Parathyroid adenoma (tissue), 2 donors: ENCODE measurements around the gene RECQL5.

ENCODE experiments used
- H2AFZ ChIP-seq: fragments of 300-600 bp; sonication (generic); one replicate; pipeline ENCODE4 v1.7.0; 2017; ENCODE audit warnings: antibody characterized with exemption, mild to moderate bottlenecking
- H3K27ac ChIP-seq: fragments of 300-600 bp; sonication (generic); one replicate; pipeline ENCODE4 v1.7.0; 2017
- H3K27me3 ChIP-seq: fragments of 300-600 bp; sonication (generic); one replicate; pipeline ENCODE4 v1.7.0; 2017; ENCODE audit warnings: low read length; ENCODE audit not compliant: control insufficient read depth, insufficient read depth
- H3K36me3 ChIP-seq: fragments of 300-600 bp; sonication (generic); one replicate; pipeline ENCODE4 v1.7.0; 2017; ENCODE audit warnings: low read length; ENCODE audit not compliant: control insufficient read depth, insufficient read depth
- H3K4me1 ChIP-seq: fragments of 300-600 bp; sonication (generic); one replicate; pipeline ENCODE4 v1.7.0; 2017; ENCODE audit warnings: control low read depth
- H3K4me2 ChIP-seq: fragments of 300-600 bp; sonication (generic); one replicate; pipeline ENCODE4 v1.7.0; 2017; ENCODE audit warnings: low read length
- H3K4me3 ChIP-seq: fragments of 300-600 bp; sonication (generic); one replicate; pipeline ENCODE4 v1.7.0; 2017; ENCODE audit warnings: low read depth, low read length
- H3K79me2 ChIP-seq: fragments of 300-600 bp; sonication (generic); one replicate; pipeline ENCODE4 v1.7.0; 2017; ENCODE audit warnings: control low read depth
- H3K9ac ChIP-seq: fragments of 300-600 bp; sonication (generic); one replicate; pipeline ENCODE4 v1.7.0; 2017; ENCODE audit warnings: mild to moderate bottlenecking
- H3K9me3 ChIP-seq: fragments of 300-600 bp; sonication (generic); one replicate; pipeline ENCODE4 v1.7.0; 2017; ENCODE audit warnings: low read length; ENCODE audit not compliant: control insufficient read depth
- CTCF ChIP-seq: fragments of 300-600 bp; sonication (generic); IDR thresholded peaks from one replicate; pipeline ENCODE4 v1.7.0; 2017; ENCODE audit warnings: antibody characterized with exemption, mild to moderate bottlenecking
- donor health status: primary hyperparathyroidism.

Gene RECQL5

DNA sequence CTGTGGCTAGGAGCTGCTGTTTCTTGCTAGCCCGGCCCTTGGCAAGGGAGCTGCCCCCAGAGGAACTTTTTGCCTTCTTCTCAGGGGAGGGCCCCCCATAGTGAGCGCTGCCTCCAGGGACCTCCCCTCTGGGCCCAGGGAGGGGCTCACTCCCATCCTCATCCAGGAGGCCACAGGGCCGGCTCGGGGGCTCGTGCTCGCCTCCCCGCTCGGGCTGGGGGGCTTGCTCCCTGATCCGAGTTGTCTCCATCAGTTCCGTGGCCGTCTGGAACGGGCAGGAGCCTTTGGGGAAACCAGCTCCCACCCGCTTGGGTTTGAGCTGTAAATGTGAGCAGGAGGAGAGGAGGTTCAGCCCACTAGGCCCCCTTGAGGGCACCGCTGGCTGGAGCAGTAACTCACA lies 37.8 kb downstream of the RECQL5 start:
- Histone ChIP-seq H3K4me3 (no peak overlapping the region), H3K79me2 (peaks cover 2% of the 10 kb centered on the region), H3K27ac (no peak overlapping the region), H3K36me3 (no peaks in the 10 kb centered on the region), H2AFZ (no peak overlapping the region), H3K4me2 (no peak overlapping the region), H3K27me3 (no peaks in the 10 kb centered on the region), H3K4me1 (peaks cover 11% of the 10 kb centered on the region), H3K9me3 (no peaks in the 10 kb centered on the region), H3K9ac (no peak overlapping the region)
- no peak for TF ChIP-seq CTCF

DNA sequence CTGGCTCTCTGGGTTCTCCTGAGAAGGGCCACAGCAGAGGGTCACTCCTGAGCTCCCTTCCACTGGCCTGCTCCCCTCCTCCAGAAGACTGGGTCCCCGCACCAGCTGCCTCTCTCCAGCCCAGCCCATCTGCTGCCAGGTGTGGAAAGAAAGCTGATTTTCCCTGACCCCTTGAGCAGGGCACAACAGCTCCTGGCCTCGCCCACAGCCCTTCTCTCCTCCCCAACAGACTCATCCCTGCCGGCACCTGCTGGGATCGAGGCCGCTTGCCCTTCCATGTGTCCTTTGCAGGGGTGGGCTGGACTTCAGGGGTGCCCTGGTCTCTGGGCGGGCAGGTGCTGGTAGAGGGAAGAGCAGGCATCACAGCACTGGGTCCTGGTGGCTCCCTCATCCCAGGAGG lies 38.5 kb downstream of the RECQL5 start:
- Histone ChIP-seq H3K27ac (no peak overlapping the region), H3K9me3 (no peaks in the 10 kb centered on the region), H3K4me3 (no peak overlapping the region), H3K9ac (no peak overlapping the region), H3K27me3 (no peaks in the 10 kb centered on the region), H3K36me3 (no peaks in the 10 kb centered on the region), H3K4me2 (no peak overlapping the region), H3K4me1 (peaks cover 4% of the 10 kb centered on the region), H2AFZ (no peak overlapping the region), H3K79me2 (peaks cover 2% of the 10 kb centered on the region)
- no peak for TF ChIP-seq CTCF

DNA sequence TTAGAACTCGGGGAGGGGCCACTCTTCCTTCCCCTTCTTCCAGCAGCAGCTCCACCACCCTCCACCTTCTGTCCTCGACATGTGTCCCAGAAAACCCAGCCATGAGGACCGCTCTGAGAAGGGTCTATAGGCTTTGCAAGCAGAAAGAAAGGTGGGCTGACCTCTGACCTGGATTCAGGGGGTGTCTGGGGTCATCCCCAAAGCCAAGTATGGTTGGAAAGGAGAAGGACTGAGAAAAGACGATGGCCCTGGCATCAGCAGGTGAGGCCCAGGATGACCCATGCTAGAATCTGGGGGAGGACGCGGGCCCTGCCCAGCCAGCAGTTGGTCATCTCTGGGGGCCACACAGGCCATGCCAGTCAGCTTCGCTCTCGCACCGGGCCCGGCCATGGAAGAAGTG lies 39.9 kb downstream of the RECQL5 start:
- H3K27ac ChIP-seq, result no peak overlapping the region
- no peaks in the 10 kb centered on the region for H3K27me3 ChIP-seq
- peaks cover 2% of the 10 kb centered on the region for H3K4me1 ChIP-seq
- peaks cover 2% of the 10 kb centered on the region for H3K79me2 ChIP-seq
- H3K36me3 ChIP-seq, result no peaks in the 10 kb centered on the region
- no peaks in the 10 kb centered on the region for H3K9me3 ChIP-seq
- H3K4me3 ChIP-seq, result no peak overlapping the region
- no peak overlapping the region for H3K4me2 ChIP-seq
- H3K9ac ChIP-seq, result no peak overlapping the region
- no peak overlapping the region for H2AFZ ChIP-seq
- no peak for TF ChIP-seq CTCF

- no peak overlapping the region for H3K4me2 ChIP-seq
- no peaks in the 10 kb centered on the region for H3K36me3 ChIP-seq
- H3K27ac ChIP-seq, result no peak overlapping the region
Measured at GRCh38 chr17:75626496-75627038, 40.4 kb downstream of the RECQL5 start.

More at GRCh38 chr17:75626496-75627038, 40.4 kb downstream of the RECQL5 start:
- Histone ChIP-seq H2AFZ (no peak overlapping the region), H3K9me3 (no peaks in the 10 kb centered on the region), H3K79me2 (peaks cover 2% of the 10 kb centered on the region), H3K4me1 (peaks cover 2% of the 10 kb centered on the region), H3K9ac (no peak overlapping the region), H3K4me3 (no peak overlapping the region), H3K27me3 (no peaks in the 10 kb centered on the region)
- no peak for TF ChIP-seq CTCF
